GM19324 (cell line): ENCODE measurements around the gene HS2ST1.
A peak's percentile ranks its signal among the peaks of the same experiment; 100 is the strongest.
"Not testable (repeated sequence)": the region's sequence is repeated elsewhere in the genome, so short reads cannot be mapped to it uniquely, and the experiment has no call there.

Experiments
- ATAC-seq: cut with Tn5 transposase; IDR thresholded peaks from one replicate; pipeline ENCODE4 v1.9.1; 2021; ENCODE audit warnings: mild to moderate bottlenecking, moderate library complexity; ENCODE audit not compliant: unreplicated experiment, low FRiP score

Gene HS2ST1

DNA sequence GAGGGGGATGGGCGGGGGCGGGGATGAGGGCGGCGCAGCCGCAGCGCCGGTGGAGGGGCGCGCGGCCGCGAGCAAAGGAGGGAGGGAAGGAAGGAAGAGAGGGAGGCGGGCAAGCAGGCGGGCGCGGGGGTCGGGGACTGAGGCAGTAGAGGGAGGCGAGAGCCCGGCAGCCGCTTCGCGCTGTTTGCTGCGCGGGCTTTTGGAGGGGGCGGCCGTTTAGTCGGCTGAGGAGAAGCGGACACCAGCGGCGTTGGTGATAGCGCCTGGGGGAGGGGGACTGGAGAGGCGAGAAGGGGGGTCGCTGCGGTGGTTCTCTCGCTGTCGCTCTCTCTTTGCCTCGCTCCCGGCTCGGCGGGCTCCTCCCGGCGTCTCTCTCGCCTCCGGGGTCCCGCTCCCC, at the start of gene HS2ST1:
HS2ST1 (plus strand) TSS at position 35 of the 397 bp plus-strand sequence.
- ATAC-seq, result no peak

DNA sequence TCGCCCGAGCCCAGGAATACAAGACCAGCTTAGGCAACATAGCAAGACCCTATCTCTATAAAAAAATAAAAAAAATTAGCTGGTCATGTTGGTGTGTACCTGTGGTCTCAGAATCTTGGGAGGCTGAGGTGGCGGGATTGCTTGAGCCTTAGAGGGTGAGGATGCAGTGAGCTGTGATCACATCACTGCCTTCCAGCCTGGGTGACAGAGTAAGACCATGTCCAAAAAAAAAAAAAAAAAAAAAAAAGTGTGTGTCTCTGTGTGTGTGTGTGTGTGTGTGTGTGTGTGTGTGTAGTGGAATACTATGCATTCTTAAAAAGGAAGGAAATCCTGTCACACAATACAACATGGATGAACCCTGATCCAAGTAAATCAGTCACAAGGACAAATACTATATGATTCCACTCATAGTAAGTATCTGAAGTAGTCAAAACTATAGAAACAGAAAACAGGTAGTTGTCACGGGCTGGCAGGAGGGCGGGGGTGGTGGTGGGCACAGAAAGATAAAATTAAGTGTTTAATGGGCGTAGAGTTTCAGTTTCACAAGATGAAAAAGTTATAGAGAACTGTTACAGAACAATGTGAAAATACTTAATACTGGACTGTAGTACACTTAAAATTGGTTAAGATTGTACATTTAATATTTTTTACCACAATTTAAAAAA, 48.3 kb upstream of the HS2ST1 start:
- ATAC-seq, result peak; percentile 70

DNA sequence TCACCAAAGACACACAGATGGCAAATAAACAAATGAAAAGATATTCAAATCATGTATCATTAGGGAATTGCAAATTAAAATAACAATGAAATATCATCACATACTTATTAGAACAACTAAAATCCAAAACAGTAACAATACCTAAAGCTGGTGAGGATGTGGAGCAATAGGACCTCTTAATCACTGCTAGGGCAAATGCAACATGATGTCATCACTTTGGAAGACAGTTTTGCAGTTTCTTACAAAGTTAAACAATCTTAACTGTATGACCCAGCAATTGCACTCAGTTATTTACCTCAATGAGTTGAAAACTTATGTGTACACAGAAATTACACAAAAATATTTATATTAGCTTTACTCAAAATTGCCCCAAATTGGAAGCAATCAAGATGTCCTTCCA, 47.8 kb upstream of the HS2ST1 start:
- no peak for ATAC-seq

DNA sequence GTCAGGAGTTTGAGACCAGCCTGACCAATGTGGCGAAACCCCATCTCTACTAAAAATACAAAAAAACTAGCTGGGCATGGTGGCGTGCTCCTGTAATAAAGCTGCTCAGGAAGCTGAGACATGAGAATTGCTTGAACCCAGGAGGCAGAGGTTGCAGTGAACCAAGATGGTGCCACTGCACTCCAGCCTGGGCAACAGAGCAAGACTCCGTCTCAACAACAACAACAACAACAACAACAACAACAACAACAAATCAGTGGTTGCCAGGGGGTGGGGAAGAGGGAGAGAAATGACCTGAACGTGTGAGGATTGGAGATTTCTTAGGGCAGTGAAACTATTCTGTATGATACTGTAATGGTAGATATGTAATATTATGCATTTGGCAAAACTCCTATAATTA, 47.2 kb upstream of the HS2ST1 start:
- ATAC-seq, result not testable (repeated sequence)

DNA sequence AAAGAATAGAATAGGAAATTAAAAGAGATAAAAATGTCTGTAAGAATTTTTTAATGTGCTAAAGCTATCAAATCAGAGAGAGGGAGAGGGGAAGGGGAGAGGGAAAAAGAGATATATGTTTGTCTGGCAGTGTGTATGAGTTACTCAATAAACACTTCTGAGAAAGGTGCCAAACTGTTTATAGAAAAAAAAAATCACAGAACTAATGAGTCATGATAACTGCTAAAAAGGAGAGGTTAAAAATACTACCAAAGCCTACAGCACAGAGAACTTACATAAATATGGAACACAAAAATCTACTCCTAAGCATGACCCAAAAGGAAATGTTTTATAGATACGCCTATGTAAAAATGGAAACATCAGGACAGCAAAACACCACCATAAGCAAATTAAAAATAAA, 46.0 kb upstream of the HS2ST1 start:
- no peak for ATAC-seq

DNA sequence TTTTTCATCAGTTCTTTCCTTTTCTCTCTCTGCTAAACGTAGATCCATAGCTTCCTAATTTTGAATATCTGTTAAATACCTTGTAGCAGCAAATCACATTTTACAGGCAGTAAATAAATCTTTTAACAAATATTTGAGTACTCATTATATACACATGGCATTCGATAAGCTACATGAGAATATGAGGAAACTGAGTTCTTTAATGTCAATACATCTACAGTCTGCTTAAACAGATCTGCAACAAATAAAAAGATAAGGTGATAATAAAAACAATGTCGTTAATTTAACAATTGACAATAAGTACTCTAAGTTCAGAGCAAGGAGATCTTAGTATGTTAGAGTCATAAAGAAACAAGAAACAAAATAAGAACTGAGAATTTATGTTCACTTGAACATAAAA, 43.4 kb upstream of the HS2ST1 start:
- ATAC-seq, result no peak

DNA sequence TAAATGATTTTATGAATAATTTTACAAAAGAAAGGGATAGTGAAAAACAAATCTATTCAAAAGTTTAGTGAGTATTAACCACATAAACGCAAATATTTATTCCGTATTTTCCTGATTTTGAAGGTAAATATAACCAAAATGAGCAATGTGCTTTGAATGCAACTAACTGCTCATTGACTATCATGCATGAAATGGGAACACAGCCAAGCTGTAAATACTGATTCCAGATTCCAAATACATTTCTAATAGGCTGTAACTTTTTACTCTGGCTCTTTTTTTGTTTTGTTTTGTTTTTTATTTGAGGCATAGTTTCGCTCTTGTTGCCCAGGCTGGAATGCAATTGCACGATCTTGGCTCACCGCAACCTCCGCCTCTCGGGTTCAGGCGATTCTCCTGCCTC, 42.3 kb upstream of the HS2ST1 start:
- no peak for ATAC-seq

DNA sequence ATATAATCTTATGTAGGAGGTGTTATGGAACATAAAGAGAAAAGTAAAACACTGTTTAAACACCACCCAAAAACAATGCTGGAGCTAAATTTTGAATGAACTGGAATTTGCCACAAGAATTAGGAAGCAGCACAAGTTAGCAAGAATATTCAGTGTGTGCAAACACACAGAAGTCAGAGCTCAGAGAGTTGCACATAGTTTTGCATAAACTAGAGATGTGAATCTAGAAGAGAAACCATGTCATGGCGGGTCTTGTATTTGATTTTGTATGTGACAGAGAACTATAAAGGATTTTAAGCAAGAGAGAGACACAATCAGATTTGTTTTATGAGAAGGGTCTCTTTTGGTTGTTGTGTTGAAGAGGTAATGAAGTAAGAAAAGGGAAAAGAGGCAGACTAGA, 38.7 kb upstream of the HS2ST1 start:
- ATAC-seq, result peak; percentile 77

DNA sequence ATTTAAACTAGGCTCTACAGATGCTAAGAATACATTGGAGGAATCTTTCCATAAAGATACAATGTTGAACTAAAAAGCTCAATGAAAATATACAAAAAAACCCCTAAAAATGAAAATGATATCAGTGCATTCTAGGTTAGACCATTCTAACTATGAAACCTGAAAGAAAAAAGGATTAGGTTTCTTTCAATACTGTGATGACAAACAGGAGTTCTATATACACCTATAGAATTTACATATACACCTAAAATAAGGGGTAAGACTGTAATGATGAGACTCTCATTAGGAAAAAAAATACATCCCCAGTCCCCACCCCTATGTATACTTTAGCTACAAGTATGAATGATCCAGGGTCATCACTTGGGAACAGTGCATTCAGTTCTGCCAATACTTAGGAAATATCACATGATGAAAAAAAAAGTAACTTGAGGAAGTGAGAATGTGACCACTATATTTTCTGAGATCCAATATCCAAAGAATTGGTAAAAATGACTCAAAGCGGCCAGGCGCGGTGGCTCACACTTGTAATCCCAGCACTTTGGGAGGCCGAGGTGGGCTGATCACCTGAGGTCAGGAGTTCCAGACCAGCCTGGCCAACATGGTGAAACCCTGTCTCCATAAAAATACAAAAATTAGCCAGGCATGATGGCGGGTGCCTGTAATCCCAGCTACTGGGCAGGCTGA, 26.8 kb upstream of the HS2ST1 start:
- no peak for ATAC-seq

DNA sequence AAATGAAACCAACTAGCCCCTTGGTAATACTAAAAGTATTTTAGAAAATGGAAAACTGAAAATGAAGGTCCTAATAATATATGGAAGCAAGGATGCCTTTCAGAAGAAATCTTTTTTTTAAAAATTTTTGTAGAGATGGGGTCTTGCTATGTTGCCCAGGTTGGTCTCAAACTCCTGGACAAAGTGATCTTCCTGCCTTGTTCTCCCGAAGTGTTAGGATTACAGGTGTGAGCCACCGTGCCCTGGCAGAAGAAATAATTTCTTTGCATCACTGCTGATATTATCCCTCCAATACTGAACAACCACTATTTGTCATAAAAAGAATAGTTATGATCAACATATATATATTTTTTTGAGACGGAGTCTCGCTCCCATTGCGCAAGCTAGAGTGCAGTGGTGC, 26.1 kb upstream of the HS2ST1 start:
- no peak for ATAC-seq

DNA sequence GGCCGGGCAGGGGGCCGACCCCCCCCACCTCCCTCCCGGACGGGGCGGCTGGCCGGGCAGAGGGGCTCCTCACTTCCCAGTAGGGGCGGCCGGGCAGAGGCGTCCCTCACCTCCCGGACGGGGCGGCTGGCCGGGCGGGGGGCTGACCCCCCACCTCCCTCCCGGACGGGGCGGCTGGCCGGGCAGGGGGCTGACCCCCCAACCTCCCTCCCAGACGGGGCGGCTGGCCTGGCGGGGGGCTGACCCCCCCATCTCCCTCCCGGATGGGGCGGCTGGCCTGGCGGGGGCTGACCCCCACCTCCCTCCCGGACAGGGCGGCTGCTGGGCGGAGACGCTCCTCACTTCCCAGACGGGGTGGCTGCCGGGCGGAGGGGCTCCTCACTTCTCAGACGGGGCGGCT, 15.0 kb upstream of the HS2ST1 start:
- not testable (repeated sequence) for ATAC-seq

DNA sequence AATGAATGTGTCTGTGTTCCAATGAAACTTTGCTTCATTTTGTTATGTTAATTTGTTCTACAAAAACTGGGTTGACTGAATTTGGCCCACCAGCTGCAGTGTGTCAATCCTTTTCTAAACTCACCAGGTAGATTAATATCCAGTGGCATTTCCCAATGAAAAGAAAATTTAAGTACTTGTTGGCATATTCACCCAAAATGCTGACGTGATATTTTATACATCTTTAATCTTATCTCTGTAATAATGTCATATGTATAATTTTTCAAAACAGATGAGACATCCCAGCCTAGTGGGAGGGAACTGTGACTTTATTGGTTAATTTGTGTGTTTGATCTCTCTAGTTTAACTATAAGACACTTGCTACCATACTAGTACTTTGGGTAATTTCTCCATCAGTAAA, 8.6 kb upstream of the HS2ST1 start:
- ATAC-seq, result no peak

DNA sequence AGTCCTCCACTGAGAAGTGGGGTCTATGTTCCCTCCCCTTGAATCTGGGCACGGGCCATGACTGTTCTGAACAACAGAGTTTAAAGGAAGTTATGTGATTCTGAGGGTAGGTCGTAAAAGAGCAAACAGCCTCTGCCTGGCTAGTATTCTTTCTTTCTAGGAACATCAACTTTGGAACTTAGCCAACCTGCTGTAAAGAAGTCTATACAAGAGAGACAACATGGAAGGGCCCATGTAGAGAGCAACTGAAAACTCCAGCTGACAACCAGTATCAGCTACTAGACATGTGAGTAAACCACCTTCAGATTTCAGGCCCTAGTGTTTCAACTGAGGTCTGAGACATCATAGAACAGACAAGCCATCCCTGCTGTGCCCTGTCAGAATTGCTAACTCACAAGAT, 8.0 kb upstream of the HS2ST1 start:
- no peak for ATAC-seq

DNA sequence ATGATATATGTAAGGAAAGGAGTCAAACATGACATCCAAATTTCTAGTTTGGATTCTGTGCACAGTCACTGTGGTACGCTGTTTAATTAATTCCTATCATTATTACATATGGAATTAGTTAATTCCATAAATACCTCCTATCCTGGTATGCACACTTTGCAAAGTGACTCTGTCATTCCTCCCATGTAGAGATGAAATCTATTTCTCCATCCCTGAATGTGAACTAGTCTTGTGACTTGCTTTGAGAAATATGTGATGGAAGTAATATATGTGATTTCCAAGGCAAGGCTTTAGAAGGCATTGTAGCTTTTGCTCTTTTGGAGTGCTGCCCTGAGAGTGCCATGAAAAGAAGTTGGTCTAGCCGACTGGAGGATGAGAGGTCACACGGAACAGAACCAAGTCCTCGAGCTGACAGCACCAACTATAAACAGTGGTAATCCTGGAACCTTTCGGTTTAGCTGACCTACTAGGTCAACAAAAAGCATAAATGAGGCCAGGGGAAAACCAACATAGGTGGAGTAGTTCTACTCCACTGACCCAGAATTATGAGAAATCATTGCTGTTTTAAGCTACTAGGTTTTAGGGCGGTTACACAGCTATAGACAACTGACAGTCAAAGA, 2.0 kb upstream of the HS2ST1 start:
- no peak for ATAC-seq

DNA sequence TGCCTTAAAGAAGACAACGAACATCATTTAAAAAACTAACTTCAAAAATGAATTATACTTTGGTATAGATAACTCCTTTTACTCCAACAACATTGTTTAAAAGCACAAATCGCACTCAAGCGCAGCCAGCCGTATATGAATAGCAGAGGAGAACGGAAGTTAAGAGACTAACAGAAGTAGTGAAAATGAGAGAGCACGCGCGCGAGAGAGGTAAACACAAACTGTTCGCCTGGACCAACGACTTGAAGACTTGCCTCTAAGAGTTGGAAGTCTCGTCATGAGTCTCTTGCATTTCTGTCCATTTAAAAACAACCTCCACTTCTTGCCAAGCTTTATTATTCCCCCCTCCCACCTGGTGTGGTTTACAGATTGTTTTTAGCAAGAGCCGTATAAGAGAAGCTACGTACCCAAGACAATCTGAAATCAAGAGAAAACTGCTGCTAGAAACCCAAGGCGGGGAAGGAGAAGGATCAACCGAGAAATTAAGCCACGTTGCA, 988 bp upstream of the HS2ST1 start:
- ATAC-seq, result no peak

DNA sequence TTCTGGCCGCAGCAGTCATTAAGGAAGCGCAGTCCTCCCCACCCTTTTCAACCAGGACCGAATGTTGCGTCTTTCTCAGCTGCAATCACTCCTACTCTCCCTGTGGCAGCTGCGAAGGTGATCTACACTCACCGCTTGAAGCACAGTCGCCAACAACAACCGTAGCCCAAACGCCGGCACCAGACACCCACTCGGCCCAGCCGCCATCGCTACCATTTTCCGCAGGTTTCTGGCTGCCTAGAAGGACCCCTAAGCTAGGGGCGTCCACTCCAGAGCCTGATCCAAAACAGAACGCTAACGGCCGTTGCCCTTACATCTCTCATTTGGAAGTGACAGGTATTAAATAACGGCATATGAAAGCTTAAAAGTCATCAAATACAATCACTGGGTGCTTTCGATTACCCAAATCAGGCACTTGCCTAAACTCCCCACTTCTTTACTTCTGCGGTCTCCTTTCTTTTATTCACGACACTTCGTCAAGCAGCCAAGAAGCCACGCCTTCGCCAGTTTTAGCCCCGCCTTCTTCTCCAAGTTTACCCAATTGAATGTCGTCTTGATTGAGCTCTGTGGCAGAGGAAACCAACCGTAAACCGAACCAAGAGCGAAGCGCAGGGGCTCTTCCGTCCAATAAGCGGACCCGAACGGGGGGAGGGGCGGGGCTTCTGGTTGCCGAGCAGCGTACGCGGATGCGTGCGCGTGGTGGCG, 387 bp upstream of the HS2ST1 start, which contains the start of gene SELENOF:
SELENOF (minus strand) TSS at position 231 of the 705 bp plus-strand sequence; CDS start at position 216, 15 bp downstream.
- peak; percentile 92 for ATAC-seq

DNA sequence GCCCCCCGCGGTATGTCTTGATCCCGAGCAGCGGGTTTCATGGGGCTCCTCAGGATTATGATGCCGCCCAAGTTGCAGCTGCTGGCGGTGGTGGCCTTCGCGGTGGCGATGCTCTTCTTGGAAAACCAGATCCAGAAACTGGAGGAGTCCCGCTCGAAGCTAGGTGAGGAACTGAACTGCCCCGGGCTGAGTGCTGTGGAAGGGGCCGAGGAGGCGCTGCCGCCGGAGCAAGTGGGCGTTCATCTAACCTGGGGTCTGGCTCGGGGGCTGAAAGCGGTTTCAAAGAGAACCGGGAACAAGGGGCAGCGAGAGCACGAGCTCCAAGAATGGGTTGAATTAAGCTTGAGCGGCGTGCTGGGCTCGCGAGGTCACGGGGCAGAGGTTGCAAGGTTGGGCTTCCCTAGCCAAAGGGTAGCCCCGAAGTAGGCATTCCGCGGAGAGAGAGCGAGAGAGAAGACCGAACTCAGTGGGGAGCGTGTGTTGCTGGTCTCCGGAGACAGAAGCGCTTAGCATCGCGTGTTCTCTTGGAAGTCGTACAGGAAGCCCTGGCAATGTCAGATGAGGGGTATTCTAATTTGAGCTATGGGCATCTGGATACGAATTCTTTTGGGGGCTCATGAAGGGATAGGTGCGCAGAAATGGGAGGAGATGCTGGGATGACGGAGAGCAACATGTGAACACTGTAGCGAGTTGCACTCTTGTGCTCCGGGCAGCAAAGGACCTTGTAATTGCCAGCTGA, 732 bp downstream of the HS2ST1 start:
- peak; percentile 16 for ATAC-seq

DNA sequence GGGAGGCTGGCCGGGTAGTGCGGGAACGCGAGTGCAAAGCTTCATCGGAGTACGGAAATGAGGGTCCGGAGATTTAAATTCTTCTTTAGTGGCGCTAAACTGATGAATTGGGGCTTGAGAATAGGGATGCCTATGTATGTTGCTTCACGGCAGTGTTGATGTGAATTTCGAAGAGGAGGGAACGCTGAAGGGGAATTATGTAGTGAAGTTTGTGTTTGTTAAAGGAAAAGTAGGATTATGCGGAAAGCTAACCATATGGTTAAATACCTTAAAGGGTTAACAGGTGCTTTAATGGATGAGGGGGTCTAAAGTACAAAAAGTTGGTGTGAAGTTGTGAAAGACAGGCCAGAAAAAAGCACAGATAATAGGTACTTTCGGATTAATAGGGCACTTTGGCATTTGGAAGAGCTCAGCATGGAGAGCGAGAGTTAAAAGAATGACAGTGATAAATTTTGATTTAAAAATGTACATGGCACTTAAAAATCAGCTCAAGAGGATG, 1.4 kb downstream of the HS2ST1 start:
- ATAC-seq, result no peak

DNA sequence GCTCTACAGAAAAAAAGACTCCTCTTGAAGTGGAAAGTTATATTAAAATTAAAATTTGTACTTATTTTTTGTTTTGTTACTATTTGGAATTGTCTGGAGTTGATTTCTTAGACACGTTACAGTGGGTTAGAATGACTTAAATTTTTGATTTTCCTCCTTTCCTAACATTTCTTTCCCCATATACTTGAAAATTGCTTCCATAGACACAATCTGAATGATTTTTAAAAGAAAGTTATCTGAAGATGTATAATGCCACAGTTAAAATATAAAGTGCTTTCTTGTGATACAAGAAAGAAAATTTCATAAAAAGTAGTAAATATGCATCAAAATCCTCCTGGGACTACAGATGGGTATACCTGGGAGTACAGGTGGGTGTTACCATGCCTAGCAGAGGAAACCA, 2.3 kb downstream of the HS2ST1 start:
- ATAC-seq, result no peak

DNA sequence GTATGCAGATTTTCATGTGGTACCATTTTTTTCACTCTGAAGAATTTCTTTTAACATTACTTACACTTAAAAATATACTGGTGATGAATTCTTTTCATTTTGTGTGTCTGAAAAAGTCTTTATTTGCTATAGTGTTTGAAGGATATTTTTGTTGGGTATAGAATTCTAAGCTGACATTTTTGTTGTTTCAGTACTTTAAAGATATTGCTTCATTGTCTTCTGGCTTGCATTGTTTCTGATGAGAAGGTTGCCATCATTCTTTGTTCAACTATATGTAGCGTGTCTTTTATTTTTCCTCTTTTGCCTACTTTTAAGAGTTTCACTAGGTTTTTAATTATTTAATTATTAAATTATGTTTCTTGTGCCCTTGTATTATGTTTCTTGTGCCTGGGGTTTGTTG, 8.0 kb downstream of the HS2ST1 start:
- ATAC-seq, result no peak
